CD4-positive, alpha-beta T cell treated with Interleukin-17A for 1 hour (primary cell): ENCODE data around the gene ROBO1.

Source experiments
- DNase-seq: peaks from one replicate; pipeline ENCODE4 v3.0.0-alpha.2; 2020

Gene ROBO1

DNA sequence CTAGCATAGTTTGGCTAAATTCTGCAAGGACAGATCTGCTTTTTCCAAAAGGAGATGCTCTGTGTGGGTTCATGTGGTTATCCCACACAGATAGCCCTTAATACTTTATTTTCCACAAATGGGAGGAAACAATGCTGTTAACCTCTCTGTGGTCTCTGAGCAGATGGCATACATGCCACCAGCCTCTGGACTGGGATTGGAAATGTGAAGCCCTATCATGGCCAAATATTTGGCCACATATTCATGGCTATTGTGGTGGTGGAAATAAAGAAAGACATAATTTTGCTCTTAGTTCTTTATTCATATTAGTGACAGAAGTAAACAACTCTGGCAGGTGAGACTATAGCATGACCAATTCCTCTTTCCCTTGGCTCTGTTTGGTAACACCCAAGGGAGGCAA, 726.2 kb downstream of the ROBO1 start:
- no peak for DNase-seq

DNA sequence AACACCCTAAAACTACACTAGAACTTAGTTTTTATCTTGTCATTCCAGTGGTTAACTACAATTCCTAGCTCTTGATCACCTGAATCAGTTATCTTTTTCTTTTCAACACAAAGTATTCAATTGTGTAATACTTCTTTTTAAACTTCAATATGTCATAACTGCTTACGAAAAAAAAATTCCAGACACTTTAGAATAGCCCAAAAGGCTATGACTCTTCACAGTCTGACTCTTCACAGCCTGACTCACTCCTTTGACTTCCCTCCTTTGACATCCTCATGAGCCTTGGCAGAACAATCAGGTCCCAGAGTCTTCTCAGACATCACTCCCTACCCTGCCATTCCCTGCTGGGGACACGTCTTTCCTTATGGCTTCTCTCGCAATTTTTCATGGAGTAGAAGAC, 727.1 kb downstream of the ROBO1 start:
- DNase-seq, result no peak

DNA sequence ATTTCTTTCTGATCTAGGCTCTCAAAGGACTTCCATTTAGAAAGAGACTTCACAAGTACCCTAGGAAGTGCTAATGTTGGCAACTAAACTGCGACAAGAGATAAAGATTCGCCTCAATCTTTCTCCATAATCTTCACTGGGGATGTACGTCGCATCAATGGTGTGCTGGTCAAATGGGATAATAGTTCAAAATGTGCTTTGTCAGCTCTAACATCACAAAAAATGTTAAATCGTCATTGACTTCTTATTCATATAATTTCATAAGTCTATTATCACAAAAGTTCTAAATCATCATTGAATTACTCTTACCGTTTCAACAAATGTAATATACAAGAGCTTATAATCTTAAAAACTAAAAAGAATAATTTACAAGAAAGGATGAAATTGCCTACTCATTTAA, 727.7 kb downstream of the ROBO1 start:
- DNase-seq, result no peak

DNA sequence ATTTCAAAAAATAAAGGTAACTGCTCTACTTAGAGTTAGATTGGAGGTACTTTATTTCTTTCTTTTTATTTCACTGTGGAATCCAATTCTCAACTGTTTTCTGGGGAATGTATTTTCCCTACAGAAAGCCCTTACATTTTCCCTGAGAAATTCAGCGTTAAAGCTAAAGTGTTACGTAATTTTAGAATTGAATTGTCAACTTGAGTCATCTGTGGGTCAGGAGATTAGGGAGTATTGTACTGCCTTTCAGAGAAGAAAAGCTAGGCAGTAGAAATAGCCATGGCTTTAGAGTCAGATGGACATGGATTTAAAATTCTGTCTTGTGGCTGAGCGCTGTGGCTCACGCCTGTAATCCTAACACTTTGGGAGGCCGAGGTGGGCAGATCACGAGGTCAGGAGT, 728.6 kb downstream of the ROBO1 start:
- DNase-seq, result no peak

DNA sequence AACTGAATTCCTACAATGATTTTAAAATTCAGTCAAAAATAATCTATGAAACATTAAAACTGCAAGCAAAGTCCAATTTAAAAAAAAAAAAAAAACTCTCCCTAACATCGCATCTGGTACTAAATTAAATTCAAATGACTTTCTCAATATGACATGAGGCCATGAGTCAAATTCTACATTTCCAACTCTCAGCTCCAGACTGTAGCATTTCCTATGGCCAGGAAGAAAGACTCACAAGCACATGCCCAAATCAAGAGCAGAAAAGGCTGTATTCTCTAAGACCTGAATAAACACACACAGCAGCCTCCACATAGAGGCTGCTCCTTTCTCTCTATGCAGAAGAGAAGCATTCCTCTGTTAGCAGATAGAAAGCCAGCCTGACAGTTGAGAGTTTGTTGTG, 729.2 kb downstream of the ROBO1 start:
- no peak for DNase-seq

DNA sequence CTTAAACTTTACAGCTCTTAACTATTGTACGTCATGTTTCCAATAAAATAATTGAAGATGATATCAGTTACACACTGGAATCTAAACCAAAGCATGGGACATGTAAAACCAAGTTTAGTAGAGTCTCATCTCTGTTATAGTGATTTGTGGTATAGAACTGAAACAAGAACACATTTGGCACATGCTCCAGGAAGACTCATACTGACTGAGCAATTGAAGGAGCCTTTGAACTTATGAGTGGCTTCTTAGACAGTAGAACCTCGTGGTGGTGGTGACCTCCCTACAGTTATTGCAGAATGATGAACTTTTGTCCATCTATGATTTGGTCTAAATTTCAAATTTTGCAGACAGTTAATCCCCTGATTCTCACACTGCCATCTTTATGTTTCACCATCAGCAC, 729.7 kb downstream of the ROBO1 start:
- no peak for DNase-seq

DNA sequence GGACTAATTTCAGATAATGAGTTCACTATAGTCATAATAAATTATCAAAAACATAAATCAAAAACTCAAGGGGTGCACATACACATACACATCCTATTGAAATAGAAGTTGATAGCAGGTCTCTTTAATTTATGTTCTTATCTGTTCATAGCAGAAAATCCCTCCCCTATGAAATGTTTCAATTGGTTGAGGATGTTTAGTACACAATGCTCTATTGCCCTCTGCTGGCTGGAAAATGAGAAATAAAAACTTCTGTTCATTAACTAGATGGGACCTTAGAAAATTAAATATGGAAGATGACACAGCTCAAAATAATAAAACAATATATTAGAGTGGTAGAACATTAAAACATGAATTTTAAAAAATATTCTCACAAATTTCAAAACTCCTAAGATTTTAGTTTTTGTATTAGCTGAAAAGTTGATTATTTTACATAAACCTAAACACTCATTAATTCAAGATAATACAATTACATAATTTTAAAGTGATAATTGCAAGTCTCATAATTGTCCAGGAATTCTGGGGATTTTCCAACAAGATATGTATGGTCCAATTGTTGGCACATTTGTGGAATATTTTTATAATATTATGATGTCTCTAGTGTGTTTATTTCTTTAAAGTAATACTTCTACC, 735.0 kb downstream of the ROBO1 start:
- DNase-seq, result no peak

DNA sequence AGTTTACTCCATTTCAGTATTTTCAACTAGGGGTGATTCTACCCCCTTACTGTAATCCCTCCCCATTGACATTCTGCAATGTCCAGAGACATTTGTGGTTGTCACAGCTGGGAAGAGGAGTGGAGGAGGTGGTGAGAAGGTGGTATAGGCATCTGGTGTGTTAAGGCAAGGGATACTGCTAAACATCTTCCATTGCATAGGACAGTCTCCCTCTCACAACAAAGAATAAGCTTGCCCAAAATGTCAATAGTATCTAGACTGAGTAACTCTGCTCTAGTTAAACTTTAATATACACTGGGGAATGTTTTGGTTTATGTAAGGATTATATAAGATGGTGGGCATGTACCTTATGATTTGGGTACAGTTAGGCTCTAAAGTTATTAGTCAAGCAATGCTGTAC, 737.6 kb downstream of the ROBO1 start:
- DNase-seq, result no peak

DNA sequence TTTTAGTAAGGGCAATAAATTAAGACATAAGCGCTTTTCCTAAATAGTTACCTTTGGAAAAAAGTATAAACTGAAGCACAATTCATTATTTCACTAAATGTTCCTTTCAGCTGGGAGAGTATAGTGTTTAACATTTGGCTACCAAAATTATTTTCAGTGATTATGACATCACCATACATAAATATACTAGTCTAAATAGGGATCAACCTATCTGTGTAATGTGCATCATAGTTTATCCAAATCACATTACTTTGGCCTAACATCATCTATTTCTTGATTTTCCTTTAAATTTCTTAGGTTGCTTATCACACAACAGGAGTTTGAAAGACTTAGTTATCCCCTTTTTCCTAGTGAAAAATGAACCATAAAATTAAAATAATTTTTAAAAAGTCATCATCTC, 738.9 kb downstream of the ROBO1 start:
- no peak for DNase-seq

DNA sequence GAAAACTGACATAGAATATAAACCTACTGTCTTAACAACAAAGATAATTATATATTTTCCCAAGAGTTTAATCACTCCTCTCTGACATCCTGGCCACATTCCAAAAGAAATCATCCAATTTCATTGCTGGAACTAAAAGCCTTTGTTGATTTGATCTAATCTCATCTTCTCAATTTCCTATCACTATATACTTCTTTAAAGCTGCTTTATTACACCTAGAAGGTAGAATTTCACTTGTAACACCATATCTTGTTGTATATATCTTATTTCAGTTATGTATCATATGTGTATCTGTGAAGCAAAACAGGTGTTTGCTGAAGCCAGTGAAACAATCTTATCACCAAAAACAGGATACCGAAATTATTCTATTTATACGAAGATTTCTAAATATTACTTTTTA, 740.2 kb downstream of the ROBO1 start:
- DNase-seq, result no peak

DNA sequence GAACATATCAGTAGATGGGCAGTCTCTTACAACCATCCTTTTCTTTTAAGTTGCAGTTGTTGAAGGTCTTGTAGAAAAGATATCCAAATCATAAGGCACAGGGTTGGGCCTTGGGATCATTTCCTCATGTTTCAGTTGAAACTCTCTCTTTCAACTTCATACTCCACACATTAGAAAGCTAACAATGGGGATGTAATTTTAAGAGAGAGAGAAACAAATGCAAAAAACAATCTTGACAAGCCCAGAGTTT, 747.9 kb downstream of the ROBO1 start:
- DNase-seq, result no peak

DNA sequence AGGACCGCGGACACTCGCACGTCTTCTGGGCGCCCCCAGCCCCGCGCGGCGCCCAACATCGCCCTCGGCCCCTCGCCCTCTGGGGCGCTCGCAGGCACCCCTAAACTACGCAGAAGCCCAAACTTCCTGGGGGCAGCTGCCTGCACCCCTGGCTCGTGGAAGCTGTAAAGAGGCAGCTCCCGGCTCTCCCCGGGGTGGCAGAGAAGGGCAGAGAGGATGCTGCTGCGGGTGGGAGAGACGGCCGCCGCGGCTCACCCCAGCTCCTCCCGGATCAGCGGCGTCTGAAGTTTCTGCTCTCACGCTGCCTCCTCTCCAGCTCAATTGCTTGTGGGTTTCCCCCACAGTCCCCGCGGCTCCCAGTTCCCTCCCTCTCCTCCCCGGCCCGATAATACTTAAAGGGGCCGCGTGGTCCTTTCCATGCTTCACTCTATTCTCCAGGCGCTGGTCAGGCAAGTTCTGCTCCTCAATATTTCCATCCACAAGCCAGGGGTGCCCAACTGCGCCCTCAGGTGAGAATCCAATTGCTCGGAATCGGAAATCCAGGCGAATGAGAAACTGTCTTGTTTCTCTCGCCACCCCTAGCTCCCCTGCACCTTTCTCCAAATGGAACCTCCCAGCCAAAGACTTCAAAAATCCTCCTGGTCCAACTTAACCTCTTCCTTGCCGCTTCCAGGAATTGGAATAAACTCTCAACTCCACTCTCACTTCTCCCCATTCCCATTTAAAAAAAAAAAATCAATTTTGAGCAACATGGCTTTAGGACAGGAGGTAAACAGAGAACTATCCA, 748.5 kb downstream of the ROBO1 start:
- DNase-seq, result no peak

DNA sequence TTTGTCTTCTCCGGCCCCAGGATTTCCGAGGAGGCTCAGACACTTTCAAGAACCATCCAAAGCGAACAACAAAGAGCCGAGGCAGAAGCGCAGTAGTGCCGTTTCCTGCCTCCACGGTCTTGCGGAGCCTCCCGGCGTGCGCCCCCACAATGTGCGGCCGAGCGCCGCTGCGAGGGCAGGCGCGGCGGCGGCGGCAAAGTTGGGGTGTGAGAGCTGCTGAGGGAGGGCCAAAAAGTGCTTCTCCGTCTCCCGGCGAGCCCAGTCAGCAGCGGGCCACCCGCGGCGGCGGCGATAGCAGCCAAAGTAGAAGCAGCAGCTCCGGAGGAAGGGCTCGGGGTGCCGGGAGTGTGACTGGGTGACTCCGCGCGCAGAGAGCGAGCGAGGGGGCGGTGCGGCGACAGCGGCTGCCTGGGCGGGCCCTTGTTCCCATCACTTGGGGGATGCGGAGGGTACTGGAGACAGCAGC, 749.1 kb downstream of the ROBO1 start:
- DNase-seq, result no peak

DNA sequence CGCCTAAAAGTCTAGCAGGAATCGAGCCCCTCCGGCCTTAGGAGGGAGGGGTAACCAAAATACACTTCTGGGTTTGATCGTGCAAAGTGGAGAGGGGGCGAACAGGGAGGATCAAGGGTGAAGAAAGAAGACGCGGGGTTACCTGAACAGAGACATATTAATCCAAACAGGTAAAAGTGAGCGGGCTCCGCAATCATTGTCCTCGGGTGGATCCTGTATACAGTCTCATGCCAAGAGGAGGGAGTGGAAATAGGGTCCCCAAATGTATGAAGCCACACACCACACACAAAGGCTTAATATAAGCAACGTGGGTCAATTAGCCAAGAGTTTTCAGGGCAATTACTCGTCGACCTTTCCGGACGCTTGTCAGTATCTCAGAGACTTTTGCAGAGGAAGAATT, 749.5 kb downstream of the ROBO1 start:
- DNase-seq, result no peak

DNA sequence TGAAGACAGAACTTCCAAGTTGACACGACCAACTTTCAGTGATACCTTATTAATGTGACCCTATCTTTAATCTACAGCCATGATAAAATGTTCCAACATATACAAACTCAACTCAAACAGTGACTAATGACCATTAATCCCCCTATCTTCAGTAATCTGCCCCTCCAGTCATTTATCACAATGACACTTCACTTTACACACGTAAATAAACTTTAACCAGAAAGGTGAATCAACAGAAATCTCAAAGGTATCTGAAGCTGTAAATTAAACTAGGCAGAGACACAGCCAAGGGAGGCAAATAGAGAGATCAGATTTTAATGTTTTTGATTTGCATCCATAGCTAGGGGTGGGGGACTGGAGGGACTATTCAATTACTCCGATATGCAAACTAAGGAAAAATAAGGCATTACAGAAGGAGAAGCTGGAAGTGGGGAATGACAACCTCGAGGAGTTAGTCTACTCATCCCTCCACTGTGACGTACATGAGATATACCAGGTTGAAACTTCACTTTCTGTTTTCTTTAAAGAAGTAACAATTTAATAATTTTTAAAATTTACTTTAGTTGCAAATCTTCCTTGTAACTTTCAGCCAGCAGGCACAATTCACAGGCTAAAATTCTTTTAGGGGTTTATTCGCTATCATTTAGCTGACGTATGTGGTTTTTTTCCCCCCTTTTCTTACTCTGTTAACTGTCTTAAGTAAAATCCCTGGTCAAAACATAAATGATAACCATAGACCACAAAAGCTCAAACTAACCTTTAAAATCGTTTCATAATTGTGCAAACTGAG, 751.0 kb downstream of the ROBO1 start:
- no peak for DNase-seq

DNA sequence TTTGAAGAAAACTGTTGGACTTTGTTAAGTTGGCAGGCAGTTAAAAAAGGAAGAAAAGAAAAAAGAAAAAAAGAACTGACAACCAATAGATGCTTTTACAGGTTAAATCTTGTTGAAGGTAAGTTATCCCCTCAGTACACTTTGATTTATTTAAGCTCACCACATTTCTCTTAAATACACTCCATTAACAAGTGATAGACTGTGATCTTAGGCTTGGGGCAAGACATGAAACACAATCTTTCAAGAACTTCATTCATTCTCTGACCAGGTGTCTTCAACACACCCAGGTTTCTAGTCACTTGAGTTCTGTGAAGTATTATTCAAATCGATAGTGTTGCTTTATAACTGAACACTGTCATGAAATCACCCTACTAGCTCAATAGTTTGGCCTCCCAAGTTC, 751.9 kb downstream of the ROBO1 start:
- DNase-seq, result no peak

DNA sequence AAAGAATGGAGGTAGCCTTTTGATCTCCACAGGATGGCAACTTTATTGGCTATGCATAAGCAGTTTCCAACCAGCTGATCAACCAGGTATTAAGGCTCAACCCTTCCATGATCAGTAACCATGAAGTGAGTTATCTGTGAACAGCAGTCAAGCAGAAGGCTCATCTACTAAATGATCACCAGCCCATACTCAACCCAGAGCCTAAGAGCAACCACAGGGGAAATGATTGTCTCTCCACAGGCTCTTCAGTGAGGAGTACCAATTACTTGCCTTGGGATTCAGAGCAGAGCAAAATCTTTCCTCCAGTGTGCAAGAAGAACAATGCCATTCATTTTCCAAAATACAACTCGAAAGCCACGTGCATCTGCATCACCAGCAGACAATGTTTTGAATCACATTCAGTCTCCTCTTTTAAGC, 754.8 kb downstream of the ROBO1 start:
- no peak for DNase-seq

DNA sequence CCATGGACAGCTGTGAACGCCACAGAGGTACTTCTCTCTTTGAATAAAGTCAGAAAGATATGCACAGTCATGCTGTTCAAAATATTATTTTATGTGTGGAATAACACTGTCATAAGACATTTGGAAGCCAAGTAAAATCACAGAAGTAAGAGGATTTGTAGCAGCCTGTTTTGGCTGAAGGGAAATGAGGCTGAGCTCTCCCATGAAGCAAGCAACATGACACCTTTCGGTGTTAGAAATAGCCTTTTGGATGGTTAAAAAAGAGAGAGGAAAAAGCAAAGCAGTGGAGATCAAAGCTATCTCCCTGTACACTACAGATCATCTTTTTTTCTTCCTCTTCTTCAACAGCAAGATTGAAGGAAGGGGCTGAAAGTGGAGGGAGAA, 755.3 kb downstream of the ROBO1 start:
- DNase-seq, result no peak

DNA sequence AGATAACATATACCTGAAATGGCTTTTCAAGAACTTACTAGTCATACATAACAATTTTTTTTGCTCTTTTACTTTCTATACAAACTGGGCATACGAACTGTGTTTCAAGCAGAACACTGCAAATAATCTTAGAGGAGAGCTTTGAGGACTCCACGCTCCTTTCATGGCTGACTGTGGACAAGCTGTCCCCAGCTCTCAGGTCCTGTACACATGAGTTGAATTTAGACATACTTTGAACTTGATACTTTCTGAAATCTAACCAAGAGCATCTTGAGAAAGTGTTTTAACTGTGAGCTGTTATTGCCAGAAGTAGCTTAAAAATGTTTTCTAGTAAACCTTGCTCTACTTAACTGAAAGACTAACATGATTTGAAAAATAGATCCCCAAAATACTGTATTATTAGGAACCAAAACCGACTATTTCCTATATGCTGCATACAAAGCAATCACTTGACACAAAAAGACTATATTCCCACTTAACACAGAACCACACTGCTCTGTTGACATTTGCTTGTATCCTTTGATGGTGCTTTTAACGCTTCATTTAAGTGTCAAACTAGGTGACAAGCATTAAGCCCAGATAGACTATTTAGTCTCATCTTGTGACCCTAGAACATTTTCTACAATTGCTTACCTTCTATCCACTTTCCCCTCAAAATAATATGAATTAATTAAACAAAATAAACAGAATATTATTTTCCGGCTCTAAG, 755.8 kb downstream of the ROBO1 start:
- DNase-seq, result no peak

DNA sequence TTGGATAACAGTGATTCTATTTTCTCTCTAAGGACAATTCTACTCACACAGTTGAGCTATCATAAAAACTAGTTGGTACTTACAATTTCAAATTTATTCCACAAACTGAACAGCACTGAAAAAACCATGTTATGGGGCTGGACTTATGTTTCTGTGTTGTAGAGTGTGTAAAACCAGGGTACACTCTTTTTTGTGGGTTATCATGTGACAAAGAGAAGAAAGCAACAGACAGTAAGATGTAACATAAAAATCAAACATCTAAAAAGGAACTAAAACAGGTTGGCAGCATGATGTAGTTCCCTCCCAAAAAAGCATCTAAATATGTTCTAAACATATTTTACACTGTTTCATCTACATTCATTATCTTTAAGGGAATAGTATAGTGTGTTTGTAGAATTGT, 757.9 kb downstream of the ROBO1 start:
- no peak for DNase-seq

DNA sequence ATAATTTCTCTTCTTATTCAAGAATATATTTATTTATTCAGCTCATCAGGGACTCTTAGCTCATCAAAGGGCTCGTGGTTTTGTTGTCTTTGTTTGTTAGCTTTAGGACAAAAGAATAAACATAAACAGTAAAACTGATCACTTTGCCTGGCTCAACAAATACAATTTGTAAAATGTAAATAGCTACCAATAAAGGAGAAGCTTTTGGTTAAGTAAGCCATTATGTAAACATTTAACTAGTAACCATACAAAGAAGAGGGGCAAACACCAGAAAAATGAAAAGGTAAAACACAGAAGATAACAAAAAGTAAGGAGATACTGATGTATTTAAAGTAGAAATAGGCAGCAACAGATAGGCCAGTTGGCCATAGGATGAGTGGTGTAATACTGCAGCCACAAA, 761.7 kb downstream of the ROBO1 start:
- DNase-seq, result no peak

DNA sequence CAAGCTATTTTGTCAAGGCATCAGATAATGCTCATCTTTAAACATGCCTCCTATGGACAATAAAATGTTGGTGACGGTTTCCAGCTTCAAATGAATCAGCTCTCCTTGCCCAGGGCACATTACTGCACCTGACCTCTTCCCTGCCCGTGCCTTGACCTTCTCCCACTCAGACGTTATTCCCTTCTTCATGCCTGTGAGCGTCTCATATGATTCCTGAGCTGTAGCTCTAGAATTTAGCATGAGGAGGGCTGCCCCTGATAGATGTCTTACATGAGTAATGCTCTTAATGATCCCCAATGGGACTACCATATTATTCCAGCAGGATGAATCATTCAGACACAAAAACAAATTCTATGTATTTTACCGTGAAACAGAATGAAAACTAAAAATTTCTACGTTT, 762.7 kb downstream of the ROBO1 start:
- no peak for DNase-seq

DNA sequence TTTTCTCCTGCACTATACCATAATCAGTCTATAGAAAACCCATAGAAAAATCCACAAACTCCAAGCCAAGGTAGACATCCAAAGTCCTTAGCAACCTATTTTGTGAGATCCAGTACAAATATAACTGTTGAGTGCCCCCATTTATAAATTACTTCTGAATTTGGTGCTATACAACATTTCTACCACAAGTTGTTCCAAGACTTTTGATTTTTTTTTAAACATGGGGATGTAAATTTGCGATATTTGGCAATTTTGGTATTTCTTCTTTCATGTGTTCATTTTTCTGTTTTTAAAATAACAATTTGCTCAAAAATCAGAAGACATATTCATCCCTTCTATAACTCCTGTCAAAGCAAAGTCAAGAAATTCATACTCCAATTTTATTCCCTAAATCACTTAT, 763.8 kb downstream of the ROBO1 start:
- no peak for DNase-seq
